WTC11 (cell line): Measurements from ENCODE around the gene ZSCAN10. TPM values are rescaled to one million over a fixed set of nuclear protein-coding genes. Genes with fewer than 3 reads are reported as not detected.

Source experiments
- ATAC-seq: fragments of 200-7000 bp; cut with Tn5 transposase; 2 replicates; pipeline ENCODE4 v1.10.0; 2021; ENCODE audit warnings: mild to moderate bottlenecking, moderate library complexity
- CTCF ChIA-PET: fragments of 300-600 bp; sonication (Branson Sonifier 250); formaldehyde crosslinking; loops from one replicate; lab custom pipeline; 2021; ENCODE audit warnings: antibody characterized with exemption; lab: Charles Lee
- POLR2A ChIA-PET: fragments of 350-600 bp; sonication (Branson Sonifier 250); formaldehyde crosslinking; loops from one replicate; lab custom pipeline; 2021; ENCODE audit warnings: antibody characterized with exemption; lab: Charles Lee
- DNase-seq: peaks from one replicate; pipeline ENCODE4 v3.0.0; 2021; ENCODE audit warnings: low spot score
- H3K27ac Mint-ChIP-seq: 2 replicates; pipeline ENCODE4 v1.8.0; 2021; ENCODE audit warnings: mixed read lengths
- H3K27me3 Mint-ChIP-seq: 2 replicates; pipeline ENCODE4 v1.8.0; 2021; ENCODE audit warnings: low read depth, mild to moderate bottlenecking, moderate library complexity, mixed read lengths
- H3K36me3 Mint-ChIP-seq: 2 replicates; pipeline ENCODE4 v1.8.0; 2021; ENCODE audit warnings: mixed read lengths
- H3K4me1 Mint-ChIP-seq: 2 replicates; pipeline ENCODE4 v1.8.0; 2022; ENCODE audit warnings: mixed read lengths
- H3K4me3 Mint-ChIP-seq: 2 replicates; pipeline ENCODE4 v1.8.0; 2021; ENCODE audit warnings: mild to moderate bottlenecking, moderate library complexity, mixed read lengths
- H3K9me3 Mint-ChIP-seq: 2 replicates; pipeline ENCODE4 v1.8.0; 2021; ENCODE audit warnings: mixed read lengths
- CREB1 ChIP-seq: sonication (generic); formaldehyde crosslinking; IDR thresholded peaks from 2 replicates; pipeline ENCODE4 v1.8.0; 2023; ENCODE audit warnings: mild to moderate bottlenecking, missing genetic modification reagents
- ESRRA ChIP-seq: sonication (generic); formaldehyde crosslinking; IDR thresholded peaks from 2 replicates; pipeline ENCODE4 v1.8.1; 2022; ENCODE audit warnings: mild to moderate bottlenecking, missing genetic modification reagents, borderline replicate concordance
- GABPB1 ChIP-seq: sonication (generic); formaldehyde crosslinking; IDR thresholded peaks from 2 replicates; pipeline ENCODE4 v1.8.1; 2023; ENCODE audit warnings: mild to moderate bottlenecking, missing genetic modification reagents
- GTF2I ChIP-seq: fragments of 250-450 bp; sonication (Bioruptor Pico); conservative IDR thresholded peaks from 2 replicates; pipeline ENCODE4 v1.4.0; 2021; ENCODE audit warnings: mild to moderate bottlenecking
- JAZF1 ChIP-seq: fragments of 250-450 bp; sonication (Bioruptor Pico); IDR thresholded peaks from 2 replicates; pipeline ENCODE4 v1.9.0; 2021; ENCODE audit warnings: moderate library complexity, mild to moderate bottlenecking, inconsistent platforms
- JUN ChIP-seq: sonication (generic); formaldehyde crosslinking; IDR thresholded peaks from 2 replicates; pipeline ENCODE4 v1.8.0; 2023; ENCODE audit warnings: mild to moderate bottlenecking, missing genetic modification reagents
- MYBL2 ChIP-seq: sonication (generic); formaldehyde crosslinking; IDR thresholded peaks from 2 replicates; pipeline ENCODE4 v1.8.1; 2023; ENCODE audit warnings: mild to moderate bottlenecking, moderate library complexity, missing genetic modification reagents
- NR2C2 ChIP-seq: sonication (generic); formaldehyde crosslinking; IDR thresholded peaks from 2 replicates; pipeline ENCODE4 v1.8.0; 2022; ENCODE audit warnings: mild to moderate bottlenecking, missing genetic modification reagents
- PRRX2 ChIP-seq: fragments of 250-450 bp; sonication (Bioruptor Pico); IDR thresholded peaks from 2 replicates; pipeline ENCODE4 v1.8.0; 2021; ENCODE audit warnings: mild to moderate bottlenecking
- SMAD4 ChIP-seq: sonication (generic); formaldehyde crosslinking; IDR thresholded peaks from 2 replicates; pipeline ENCODE4 v1.8.0; 2022; ENCODE audit warnings: mild to moderate bottlenecking, missing genetic modification reagents
- SOX15 ChIP-seq: fragments of 250-450 bp; sonication (Bioruptor Pico); IDR thresholded peaks from 2 replicates; pipeline ENCODE4 v1.9.0; 2021; ENCODE audit warnings: mild to moderate bottlenecking
- TEAD4 ChIP-seq: sonication (generic); formaldehyde crosslinking; IDR thresholded peaks from 2 replicates; pipeline ENCODE4 v1.8.0; 2022; ENCODE audit warnings: mild to moderate bottlenecking, missing genetic modification reagents
- TP53 ChIP-seq: sonication (generic); formaldehyde crosslinking; IDR thresholded peaks from 2 replicates; pipeline ENCODE4 v1.8.1; 2023; ENCODE audit warnings: mild to moderate bottlenecking, missing genetic modification reagents
- ZNF232 ChIP-seq: sonication (generic); formaldehyde crosslinking; IDR thresholded peaks from 2 replicates; pipeline ENCODE4 v1.8.0; 2022; ENCODE audit warnings: mild to moderate bottlenecking, missing genetic modification reagents
- ZNF416 ChIP-seq: fragments of 250-450 bp; sonication (Bioruptor Pico); IDR thresholded peaks from 2 replicates; pipeline ENCODE4 v1.9.0; 2021; ENCODE audit warnings: mild to moderate bottlenecking, inconsistent platforms
- total RNA-seq: library from RNA; stranded (reverse); gene quantifications from 3 replicates; pipeline ENCODE4 v1.2.3, GENCODE V29; 2021
- TF ChIP-seq, protein P1 (sequence below): fragments of 250-450 bp; sonication (Bioruptor Pico); IDR thresholded peaks from 2 replicates; pipeline ENCODE4 v1.9.0; 2021; ENCODE audit warnings: mild to moderate bottlenecking
- TF ChIP-seq, protein P2 (sequence below): sonication (generic); formaldehyde crosslinking; IDR thresholded peaks from 2 replicates; pipeline ENCODE4 v1.8.1; 2022; ENCODE audit warnings: mild to moderate bottlenecking, missing genetic modification reagents, moderate library complexity, borderline replicate concordance
- TF ChIP-seq, protein P3 (sequence below): fragments of 200-600 bp; IDR thresholded peaks from 2 replicates; pipeline ENCODE4 v1.8.0; 2022; ENCODE audit warnings: antibody characterized with exemption
- TF ChIP-seq, protein P4 (sequence below): sonication (generic); formaldehyde crosslinking; IDR thresholded peaks from 2 replicates; pipeline ENCODE4 v1.8.1; 2022; ENCODE audit warnings: mild to moderate bottlenecking, moderate library complexity, missing genetic modification reagents
- TF ChIP-seq, protein P5 (sequence below): sonication (generic); formaldehyde crosslinking; IDR thresholded peaks from 2 replicates; pipeline ENCODE4 v1.8.0; 2022; ENCODE audit warnings: mild to moderate bottlenecking, missing genetic modification reagents
- TF ChIP-seq, protein P6 (sequence below): fragments of 250-450 bp; sonication (Bioruptor Pico); IDR thresholded peaks from 2 replicates; pipeline ENCODE4 v1.9.0; 2021; ENCODE audit warnings: mild to moderate bottlenecking, borderline replicate concordance
- TF ChIP-seq, protein P7 (sequence below): fragments of 250-450 bp; sonication (Bioruptor Pico); IDR thresholded peaks from 2 replicates; pipeline ENCODE4 v1.8.0; 2021; ENCODE audit warnings: mild to moderate bottlenecking

The ZSCAN10 gene
- total RNA-seq, 1 experiment from 2014 or later = 263 TPM

DNA sequence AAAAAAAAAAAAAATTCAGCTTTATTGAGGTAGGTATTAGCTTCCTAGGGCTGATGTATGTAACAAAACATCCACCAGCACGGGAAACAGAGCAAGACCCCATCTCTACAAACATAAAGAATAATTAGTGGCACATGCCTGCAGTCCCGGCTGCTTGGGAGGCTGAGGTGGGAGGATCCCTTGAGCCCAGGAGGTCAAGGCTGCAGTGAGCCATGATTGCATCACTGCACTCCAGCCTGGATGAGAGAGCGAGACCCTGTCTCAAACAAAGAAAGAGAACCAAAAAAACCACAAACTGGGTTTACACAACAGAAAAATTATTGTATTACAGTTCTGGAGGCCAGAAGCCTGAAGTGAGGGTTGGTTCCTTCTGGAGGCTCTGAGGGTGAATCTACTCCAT is 56.7 kb downstream of the ZSCAN10 start:
- ChIA-PET CTCF (interaction anchor here (0.6 to 11.1 kb wide), 7 partner anchors 11 to 108 kb away, joined by 3 to 152 read pairs (median 4); partner anchors contain the start of gene ZSCAN10), POLR2A (interaction anchor here (0.6 kb wide), 1 partner anchor 240 kb away, joined by 6 read pairs; no protein-coding TSS in a partner anchor)
- Mint-ChIP-seq H3K4me3 (no peak overlapping the region), H3K27ac (no peak overlapping the region), H3K36me3 (no peaks in the 10 kb centered on the region), H3K4me1 (peaks cover 21% of the 10 kb centered on the region), H3K27me3 (peaks cover 9% of the 10 kb centered on the region), H3K9me3 (no peaks in the 10 kb centered on the region)
- DNase-seq = no peak
- TF ChIP-seq, protein P1, sequence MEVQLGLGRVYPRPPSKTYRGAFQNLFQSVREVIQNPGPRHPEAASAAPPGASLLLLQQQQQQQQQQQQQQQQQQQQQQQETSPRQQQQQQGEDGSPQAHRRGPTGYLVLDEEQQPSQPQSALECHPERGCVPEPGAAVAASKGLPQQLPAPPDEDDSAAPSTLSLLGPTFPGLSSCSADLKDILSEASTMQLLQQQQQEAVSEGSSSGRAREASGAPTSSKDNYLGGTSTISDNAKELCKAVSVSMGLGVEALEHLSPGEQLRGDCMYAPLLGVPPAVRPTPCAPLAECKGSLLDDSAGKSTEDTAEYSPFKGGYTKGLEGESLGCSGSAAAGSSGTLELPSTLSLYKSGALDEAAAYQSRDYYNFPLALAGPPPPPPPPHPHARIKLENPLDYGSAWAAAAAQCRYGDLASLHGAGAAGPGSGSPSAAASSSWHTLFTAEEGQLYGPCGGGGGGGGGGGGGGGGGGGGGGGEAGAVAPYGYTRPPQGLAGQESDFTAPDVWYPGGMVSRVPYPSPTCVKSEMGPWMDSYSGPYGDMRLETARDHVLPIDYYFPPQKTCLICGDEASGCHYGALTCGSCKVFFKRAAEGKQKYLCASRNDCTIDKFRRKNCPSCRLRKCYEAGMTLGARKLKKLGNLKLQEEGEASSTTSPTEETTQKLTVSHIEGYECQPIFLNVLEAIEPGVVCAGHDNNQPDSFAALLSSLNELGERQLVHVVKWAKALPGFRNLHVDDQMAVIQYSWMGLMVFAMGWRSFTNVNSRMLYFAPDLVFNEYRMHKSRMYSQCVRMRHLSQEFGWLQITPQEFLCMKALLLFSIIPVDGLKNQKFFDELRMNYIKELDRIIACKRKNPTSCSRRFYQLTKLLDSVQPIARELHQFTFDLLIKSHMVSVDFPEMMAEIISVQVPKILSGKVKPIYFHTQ (CRISPR knock-in tag) = no peak
- peak; percentile 79 for TF ChIP-seq GABPB1 (CRISPR knock-in tag)
- ATAC-seq = no peak

DNA sequence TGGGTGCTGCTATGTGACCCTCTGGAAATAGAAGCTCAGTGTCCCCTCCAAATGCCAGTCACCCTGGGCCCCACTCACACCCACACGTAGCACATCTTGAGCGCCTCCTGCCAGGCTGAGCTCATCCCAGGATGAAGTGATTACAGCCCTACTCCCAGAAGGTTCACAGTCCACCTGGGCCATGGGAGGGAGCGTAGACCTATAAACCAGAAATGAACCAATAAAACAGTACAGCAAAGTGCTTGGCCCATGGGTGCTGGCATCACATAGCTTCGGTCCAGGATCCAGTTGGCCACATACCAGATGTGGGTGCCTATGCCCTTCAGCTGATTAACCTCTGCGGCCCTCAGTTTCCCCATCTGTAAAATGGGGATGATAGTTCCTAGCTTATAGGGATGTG is 60.2 kb downstream of the ZSCAN10 start:
- Mint-ChIP-seq H3K4me3 (no peak overlapping the region), H3K9me3 (no peaks in the 10 kb centered on the region), H3K36me3 (no peaks in the 10 kb centered on the region), H3K27ac (no peak overlapping the region), H3K4me1 (peaks cover 23% of the 10 kb centered on the region), H3K27me3 (peaks cover 3% of the 10 kb centered on the region; the same call in 1 of the 2 replicates)
- CTCF ChIA-PET = interaction anchor here (0.6 to 11.1 kb wide), 10 partner anchors 8 to 123 kb away, joined by 3 to 152 read pairs (median 4); partner anchors contain the start of gene TNFRSF12A
- POLR2A ChIA-PET = interaction anchor here (0.7 to 1.6 kb wide), 5 partner anchors 9 to 64 kb away, joined by 4 to 6 read pairs (median 4); no protein-coding TSS in a partner anchor
- TF ChIP-seq ZNF232 (CRISPR knock-in tag) (no peak), GTF2I (CRISPR knock-in tag) (no peak), TEAD4 (CRISPR knock-in tag) (no peak), JUN (CRISPR knock-in tag) (no peak), MYBL2 (CRISPR knock-in tag) (no peak), ESRRA (no peak), NR2C2 (CRISPR knock-in tag) (no peak), JAZF1 (no peak), CREB1 (CRISPR knock-in tag) (no peak), TP53 (CRISPR knock-in tag) (no peak), ZNF416 (CRISPR knock-in tag) (no peak), SOX15 (no peak), SMAD4 (no peak), PRRX2 (CRISPR knock-in tag) (no peak)
- TF ChIP-seq, protein P2, sequence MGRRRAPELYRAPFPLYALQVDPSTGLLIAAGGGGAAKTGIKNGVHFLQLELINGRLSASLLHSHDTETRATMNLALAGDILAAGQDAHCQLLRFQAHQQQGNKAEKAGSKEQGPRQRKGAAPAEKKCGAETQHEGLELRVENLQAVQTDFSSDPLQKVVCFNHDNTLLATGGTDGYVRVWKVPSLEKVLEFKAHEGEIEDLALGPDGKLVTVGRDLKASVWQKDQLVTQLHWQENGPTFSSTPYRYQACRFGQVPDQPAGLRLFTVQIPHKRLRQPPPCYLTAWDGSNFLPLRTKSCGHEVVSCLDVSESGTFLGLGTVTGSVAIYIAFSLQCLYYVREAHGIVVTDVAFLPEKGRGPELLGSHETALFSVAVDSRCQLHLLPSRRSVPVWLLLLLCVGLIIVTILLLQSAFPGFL (CRISPR knock-in tag) = no peak
- TF ChIP-seq, protein P3, sequence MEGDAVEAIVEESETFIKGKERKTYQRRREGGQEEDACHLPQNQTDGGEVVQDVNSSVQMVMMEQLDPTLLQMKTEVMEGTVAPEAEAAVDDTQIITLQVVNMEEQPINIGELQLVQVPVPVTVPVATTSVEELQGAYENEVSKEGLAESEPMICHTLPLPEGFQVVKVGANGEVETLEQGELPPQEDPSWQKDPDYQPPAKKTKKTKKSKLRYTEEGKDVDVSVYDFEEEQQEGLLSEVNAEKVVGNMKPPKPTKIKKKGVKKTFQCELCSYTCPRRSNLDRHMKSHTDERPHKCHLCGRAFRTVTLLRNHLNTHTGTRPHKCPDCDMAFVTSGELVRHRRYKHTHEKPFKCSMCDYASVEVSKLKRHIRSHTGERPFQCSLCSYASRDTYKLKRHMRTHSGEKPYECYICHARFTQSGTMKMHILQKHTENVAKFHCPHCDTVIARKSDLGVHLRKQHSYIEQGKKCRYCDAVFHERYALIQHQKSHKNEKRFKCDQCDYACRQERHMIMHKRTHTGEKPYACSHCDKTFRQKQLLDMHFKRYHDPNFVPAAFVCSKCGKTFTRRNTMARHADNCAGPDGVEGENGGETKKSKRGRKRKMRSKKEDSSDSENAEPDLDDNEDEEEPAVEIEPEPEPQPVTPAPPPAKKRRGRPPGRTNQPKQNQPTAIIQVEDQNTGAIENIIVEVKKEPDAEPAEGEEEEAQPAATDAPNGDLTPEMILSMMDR = no peak
- TF ChIP-seq, protein P4, sequence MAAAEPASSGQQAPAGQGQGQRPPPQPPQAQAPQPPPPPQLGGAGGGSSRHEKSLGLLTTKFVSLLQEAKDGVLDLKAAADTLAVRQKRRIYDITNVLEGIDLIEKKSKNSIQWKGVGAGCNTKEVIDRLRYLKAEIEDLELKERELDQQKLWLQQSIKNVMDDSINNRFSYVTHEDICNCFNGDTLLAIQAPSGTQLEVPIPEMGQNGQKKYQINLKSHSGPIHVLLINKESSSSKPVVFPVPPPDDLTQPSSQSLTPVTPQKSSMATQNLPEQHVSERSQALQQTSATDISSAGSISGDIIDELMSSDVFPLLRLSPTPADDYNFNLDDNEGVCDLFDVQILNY (CRISPR knock-in tag) = no peak
- TF ChIP-seq, protein P5, sequence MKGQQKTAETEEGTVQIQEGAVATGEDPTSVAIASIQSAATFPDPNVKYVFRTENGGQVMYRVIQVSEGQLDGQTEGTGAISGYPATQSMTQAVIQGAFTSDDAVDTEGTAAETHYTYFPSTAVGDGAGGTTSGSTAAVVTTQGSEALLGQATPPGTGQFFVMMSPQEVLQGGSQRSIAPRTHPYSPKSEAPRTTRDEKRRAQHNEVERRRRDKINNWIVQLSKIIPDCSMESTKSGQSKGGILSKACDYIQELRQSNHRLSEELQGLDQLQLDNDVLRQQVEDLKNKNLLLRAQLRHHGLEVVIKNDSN (CRISPR knock-in tag) = no peak
- TF ChIP-seq, protein P6, sequence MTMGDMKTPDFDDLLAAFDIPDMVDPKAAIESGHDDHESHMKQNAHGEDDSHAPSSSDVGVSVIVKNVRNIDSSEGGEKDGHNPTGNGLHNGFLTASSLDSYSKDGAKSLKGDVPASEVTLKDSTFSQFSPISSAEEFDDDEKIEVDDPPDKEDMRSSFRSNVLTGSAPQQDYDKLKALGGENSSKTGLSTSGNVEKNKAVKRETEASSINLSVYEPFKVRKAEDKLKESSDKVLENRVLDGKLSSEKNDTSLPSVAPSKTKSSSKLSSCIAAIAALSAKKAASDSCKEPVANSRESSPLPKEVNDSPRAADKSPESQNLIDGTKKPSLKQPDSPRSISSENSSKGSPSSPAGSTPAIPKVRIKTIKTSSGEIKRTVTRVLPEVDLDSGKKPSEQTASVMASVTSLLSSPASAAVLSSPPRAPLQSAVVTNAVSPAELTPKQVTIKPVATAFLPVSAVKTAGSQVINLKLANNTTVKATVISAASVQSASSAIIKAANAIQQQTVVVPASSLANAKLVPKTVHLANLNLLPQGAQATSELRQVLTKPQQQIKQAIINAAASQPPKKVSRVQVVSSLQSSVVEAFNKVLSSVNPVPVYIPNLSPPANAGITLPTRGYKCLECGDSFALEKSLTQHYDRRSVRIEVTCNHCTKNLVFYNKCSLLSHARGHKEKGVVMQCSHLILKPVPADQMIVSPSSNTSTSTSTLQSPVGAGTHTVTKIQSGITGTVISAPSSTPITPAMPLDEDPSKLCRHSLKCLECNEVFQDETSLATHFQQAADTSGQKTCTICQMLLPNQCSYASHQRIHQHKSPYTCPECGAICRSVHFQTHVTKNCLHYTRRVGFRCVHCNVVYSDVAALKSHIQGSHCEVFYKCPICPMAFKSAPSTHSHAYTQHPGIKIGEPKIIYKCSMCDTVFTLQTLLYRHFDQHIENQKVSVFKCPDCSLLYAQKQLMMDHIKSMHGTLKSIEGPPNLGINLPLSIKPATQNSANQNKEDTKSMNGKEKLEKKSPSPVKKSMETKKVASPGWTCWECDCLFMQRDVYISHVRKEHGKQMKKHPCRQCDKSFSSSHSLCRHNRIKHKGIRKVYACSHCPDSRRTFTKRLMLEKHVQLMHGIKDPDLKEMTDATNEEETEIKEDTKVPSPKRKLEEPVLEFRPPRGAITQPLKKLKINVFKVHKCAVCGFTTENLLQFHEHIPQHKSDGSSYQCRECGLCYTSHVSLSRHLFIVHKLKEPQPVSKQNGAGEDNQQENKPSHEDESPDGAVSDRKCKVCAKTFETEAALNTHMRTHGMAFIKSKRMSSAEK (CRISPR knock-in tag) = no peak
- TF ChIP-seq, protein P7, sequence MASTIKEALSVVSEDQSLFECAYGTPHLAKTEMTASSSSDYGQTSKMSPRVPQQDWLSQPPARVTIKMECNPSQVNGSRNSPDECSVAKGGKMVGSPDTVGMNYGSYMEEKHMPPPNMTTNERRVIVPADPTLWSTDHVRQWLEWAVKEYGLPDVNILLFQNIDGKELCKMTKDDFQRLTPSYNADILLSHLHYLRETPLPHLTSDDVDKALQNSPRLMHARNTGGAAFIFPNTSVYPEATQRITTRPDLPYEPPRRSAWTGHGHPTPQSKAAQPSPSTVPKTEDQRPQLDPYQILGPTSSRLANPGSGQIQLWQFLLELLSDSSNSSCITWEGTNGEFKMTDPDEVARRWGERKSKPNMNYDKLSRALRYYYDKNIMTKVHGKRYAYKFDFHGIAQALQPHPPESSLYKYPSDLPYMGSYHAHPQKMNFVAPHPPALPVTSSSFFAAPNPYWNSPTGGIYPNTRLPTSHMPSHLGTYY (CRISPR knock-in tag) = no peak
- no peak for ATAC-seq
- DNase-seq = no peak
